Ishikawa (cell line): ENCODE data around the gene KBTBD3.
A peak's percentile ranks its signal among the peaks of the same experiment; 100 is the strongest.

Experiments used
- CEBPB ChIP-seq: IDR thresholded peaks from 2 replicates; pipeline ENCODE4 v1.6.1; 2012
- CREB1 ChIP-seq: IDR thresholded peaks from 2 replicates; pipeline ENCODE4 v1.6.1; 2012; ENCODE audit warnings: low read depth
- EGR1 ChIP-seq: IDR thresholded peaks from 2 replicates; pipeline ENCODE4 v1.6.1; 2012
- EP300 ChIP-seq: IDR thresholded peaks from 2 replicates; pipeline ENCODE4 v1.6.1; 2012; ENCODE audit warnings: borderline replicate concordance
- FOXM1 ChIP-seq: IDR thresholded peaks from 2 replicates; pipeline ENCODE4 v1.6.1; 2012; ENCODE audit warnings: low read depth, borderline replicate concordance
- NFIC ChIP-seq: IDR thresholded peaks from 2 replicates; pipeline ENCODE4 v1.6.1; 2012
- RAD21 ChIP-seq: IDR thresholded peaks from 2 replicates; pipeline ENCODE4 v1.6.1; 2012; ENCODE audit warnings: low read depth
- TAF1 ChIP-seq: IDR thresholded peaks from 2 replicates; pipeline ENCODE4 v1.6.1; 2012; ENCODE audit warnings: low read depth, mild to moderate bottlenecking
- TCF12 ChIP-seq: IDR thresholded peaks from 2 replicates; pipeline ENCODE4 v1.6.1; 2012; ENCODE audit warnings: low read depth
- TEAD4 ChIP-seq: IDR thresholded peaks from 2 replicates; pipeline ENCODE4 v1.6.1; 2012
- YY1 ChIP-seq: IDR thresholded peaks from 2 replicates; pipeline ENCODE4 v1.6.1; 2012; ENCODE audit warnings: low read depth
- ZBTB7A ChIP-seq: IDR thresholded peaks from 2 replicates; pipeline ENCODE4 v1.6.1; 2012; ENCODE audit warnings: low read depth
- TF ChIP-seq, protein P1 (sequence below): IDR thresholded peaks from 2 replicates; pipeline ENCODE4 v1.6.1; 2012
- TF ChIP-seq, protein P2 (sequence below): IDR thresholded peaks from 2 replicates; pipeline ENCODE4 v1.6.1; 2012
- TF ChIP-seq, protein P3 (sequence below): IDR thresholded peaks from 2 replicates; pipeline ENCODE4 v1.6.1; 2012; ENCODE audit warnings: low read depth, mild to moderate bottlenecking

KBTBD3 gene

DNA sequence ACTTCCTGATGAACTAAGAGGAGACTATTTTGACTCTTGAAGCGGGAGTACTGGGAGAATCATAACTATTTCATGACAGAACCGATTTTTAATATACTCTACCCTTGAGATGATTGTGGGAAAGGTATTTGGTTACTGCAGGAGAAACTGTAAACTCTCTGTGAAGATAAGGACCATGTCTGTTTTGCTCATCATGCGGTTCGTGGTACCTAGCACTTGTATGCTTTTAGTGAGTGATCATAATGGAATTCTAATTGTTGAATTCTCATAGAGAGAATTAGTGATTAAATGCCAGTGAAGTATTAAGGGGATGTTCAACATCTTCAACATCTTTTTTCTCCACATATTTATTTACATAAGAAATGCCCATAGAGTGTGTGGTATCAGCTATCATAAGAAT lies 11.7 kb upstream of the KBTBD3 start:
- TF ChIP-seq YY1 (no peak), NFIC (no peak), CEBPB (no peak)

DNA sequence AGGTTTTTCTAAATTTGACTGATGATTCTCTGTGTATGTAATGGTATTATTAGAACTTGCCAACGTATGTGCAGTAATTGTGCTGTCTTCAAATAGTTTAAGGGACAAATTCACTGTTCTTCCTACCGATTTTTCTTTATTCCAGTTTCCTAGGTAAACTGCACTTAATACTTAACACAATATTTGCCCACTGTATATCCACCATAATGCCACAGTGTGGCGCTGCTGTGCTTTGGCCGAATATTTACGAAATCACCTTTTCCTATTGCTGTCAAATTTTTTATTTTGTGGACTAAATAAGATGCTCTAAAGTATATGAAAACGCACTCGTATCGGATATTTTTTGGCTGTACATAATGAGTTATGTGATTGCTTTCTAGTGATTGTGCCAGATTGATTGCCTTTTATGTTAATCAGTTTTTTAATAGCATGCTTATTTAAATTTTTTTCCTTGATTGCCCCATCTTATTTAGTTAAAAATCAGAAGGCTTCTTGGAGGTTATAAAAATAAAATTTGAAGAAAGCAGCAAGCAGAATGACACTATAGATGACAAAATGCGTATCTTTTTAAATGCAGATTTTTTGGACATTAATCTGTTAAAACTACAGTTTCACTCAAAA lies 10.8 kb upstream of the KBTBD3 start:
- TF ChIP-seq TCF12 (no peak), RAD21 (peak; percentile 61), NFIC (no peak), ZBTB7A (no peak), CEBPB (peak; percentile 47; the same call in 1 of the 2 replicates)
- TF ChIP-seq, protein P1, sequence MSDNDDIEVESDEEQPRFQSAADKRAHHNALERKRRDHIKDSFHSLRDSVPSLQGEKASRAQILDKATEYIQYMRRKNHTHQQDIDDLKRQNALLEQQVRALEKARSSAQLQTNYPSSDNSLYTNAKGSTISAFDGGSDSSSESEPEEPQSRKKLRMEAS = no peak

- no peak for TF ChIP-seq EGR1
- TF ChIP-seq, protein P1 = no peak
- TF ChIP-seq CEBPB = no peak
- no peak for TF ChIP-seq ZBTB7A
- TF ChIP-seq NFIC = no peak
- no peak for TF ChIP-seq FOXM1
- no peak for TF ChIP-seq RAD21
- TF ChIP-seq EP300 = no peak
Measured at GRCh38 chr11:106086850-106087249, 9.7 kb upstream of the KBTBD3 start.

- TF ChIP-seq EGR1 = no peak
- no peak for TF ChIP-seq RAD21
- TF ChIP-seq CEBPB = no peak
- TF ChIP-seq FOXM1 = no peak
Measured at GRCh38 chr11:106086135-106086534, 9.0 kb upstream of the KBTBD3 start.

GRCh38 chr11:106082096-106082495 lies 4.9 kb upstream of the KBTBD3 start:
- TF ChIP-seq FOXM1 (no peak), CREB1 (no peak), CEBPB (no peak), TEAD4 (no peak), ZBTB7A (no peak)

GRCh38 chr11:106077609-106078455 lies 685 bp upstream of the KBTBD3 start, which contains the start of gene AASDHPPT:
Gene AASDHPPT (plus strand): TSS chr11:106077662. CDS start chr11:106077711, 49 bp downstream.
- TF ChIP-seq EP300 = no peak
- no peak for TF ChIP-seq CEBPB
- TF ChIP-seq TEAD4 = no peak
- TF ChIP-seq, protein P1 = peak; percentile 90
- TF ChIP-seq EGR1 = no peak
- peak; percentile 72 for TF ChIP-seq YY1
- TF ChIP-seq, protein P2, sequence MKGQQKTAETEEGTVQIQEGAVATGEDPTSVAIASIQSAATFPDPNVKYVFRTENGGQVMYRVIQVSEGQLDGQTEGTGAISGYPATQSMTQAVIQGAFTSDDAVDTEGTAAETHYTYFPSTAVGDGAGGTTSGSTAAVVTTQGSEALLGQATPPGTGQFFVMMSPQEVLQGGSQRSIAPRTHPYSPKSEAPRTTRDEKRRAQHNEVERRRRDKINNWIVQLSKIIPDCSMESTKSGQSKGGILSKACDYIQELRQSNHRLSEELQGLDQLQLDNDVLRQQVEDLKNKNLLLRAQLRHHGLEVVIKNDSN = peak; percentile 54; the same call in 1 of the 2 replicates
- TF ChIP-seq TCF12 = peak; percentile 34; the same call in 1 of the 2 replicates
- TF ChIP-seq CREB1 = no peak
- TF ChIP-seq TAF1 = peak; percentile 78
- no peak for TF ChIP-seq ZBTB7A
- TF ChIP-seq FOXM1 = no peak
- TF ChIP-seq, protein P3, sequence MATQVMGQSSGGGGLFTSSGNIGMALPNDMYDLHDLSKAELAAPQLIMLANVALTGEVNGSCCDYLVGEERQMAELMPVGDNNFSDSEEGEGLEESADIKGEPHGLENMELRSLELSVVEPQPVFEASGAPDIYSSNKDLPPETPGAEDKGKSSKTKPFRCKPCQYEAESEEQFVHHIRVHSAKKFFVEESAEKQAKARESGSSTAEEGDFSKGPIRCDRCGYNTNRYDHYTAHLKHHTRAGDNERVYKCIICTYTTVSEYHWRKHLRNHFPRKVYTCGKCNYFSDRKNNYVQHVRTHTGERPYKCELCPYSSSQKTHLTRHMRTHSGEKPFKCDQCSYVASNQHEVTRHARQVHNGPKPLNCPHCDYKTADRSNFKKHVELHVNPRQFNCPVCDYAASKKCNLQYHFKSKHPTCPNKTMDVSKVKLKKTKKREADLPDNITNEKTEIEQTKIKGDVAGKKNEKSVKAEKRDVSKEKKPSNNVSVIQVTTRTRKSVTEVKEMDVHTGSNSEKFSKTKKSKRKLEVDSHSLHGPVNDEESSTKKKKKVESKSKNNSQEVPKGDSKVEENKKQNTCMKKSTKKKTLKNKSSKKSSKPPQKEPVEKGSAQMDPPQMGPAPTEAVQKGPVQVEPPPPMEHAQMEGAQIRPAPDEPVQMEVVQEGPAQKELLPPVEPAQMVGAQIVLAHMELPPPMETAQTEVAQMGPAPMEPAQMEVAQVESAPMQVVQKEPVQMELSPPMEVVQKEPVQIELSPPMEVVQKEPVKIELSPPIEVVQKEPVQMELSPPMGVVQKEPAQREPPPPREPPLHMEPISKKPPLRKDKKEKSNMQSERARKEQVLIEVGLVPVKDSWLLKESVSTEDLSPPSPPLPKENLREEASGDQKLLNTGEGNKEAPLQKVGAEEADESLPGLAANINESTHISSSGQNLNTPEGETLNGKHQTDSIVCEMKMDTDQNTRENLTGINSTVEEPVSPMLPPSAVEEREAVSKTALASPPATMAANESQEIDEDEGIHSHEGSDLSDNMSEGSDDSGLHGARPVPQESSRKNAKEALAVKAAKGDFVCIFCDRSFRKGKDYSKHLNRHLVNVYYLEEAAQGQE = no peak
- no peak for TF ChIP-seq RAD21
- TF ChIP-seq NFIC = no peak

GRCh38 chr11:106076171-106076918 lies 802 bp downstream of the KBTBD3 start:
- TF ChIP-seq, protein P2 = no peak
- TF ChIP-seq CREB1 (no peak), ZBTB7A (no peak), TAF1 (no peak), NFIC (no peak), RAD21 (no peak)
- TF ChIP-seq, protein P1 = no peak
